GM18870 (cell line): Measurements from ENCODE around the gene PWWP2B.

Experiments
- ATAC-seq: cut with Tn5 transposase; IDR thresholded peaks from one replicate; pipeline ENCODE4 v1.9.1; 2021; ENCODE audit warnings: moderate library complexity; ENCODE audit not compliant: unreplicated experiment

Gene PWWP2B

GRCh38 chr10:132466520-132467463 is 69.8 kb downstream of the PWWP2B start:
- no peak for ATAC-seq
